Measurements from ENCODE around the gene HMCN2.
"Not testable (repeated sequence)": the region's sequence is repeated elsewhere in the genome, so short reads cannot be mapped to it uniquely, and the experiment has no call there.

Gene HMCN2

GRCh38 chr9:130276955-130277354, 11.4 kb downstream of the HMCN2 start:
- no peak overlapping the region for H3K4me3 ChIP-seq (ENCODE audit: low read depth, low read length)
- no peak for TF ChIP-seq CTCF (IDR thresholded peaks at IDR 0.05; ENCODE audit: low read depth, low read length)
- H3K9me3 ChIP-seq, result no peaks in the 10 kb centered on the region
- peaks cover under 1% of the 10 kb centered on the region; the same call in 1 of the 2 replicates for H3K4me1 ChIP-seq
- H3K27me3 ChIP-seq, result no peaks in the 10 kb centered on the region
- no peaks in the 10 kb centered on the region for H3K36me3 ChIP-seq
- no peak for DNase-seq

- not testable (repeated sequence) for H3K27me3 ChIP-seq; H3K4me1 ChIP-seq; H3K4me3 ChIP-seq (ENCODE audit: low read depth, low read length); H3K9me3 ChIP-seq; DNase-seq; H3K36me3 ChIP-seq
Observed at GRCh38 chr9:130277525-130277924, 12.0 kb downstream of the HMCN2 start.

- H3K36me3 ChIP-seq, result no peaks in the 10 kb centered on the region
- no peaks in the 10 kb centered on the region for H3K9me3 ChIP-seq
- DNase-seq, result peak; percentile 48
- no peak overlapping the region for H3K4me3 ChIP-seq (ENCODE audit: low read depth, low read length)
- TF ChIP-seq CTCF (IDR thresholded peaks at IDR 0.05; ENCODE audit: low read depth, low read length), result no peak
- H3K4me1 ChIP-seq, result peaks cover 10% of the 10 kb centered on the region
- no peaks in the 10 kb centered on the region for H3K27me3 ChIP-seq
Observed at GRCh38 chr9:130283539-130284248, 18.1 kb downstream of the HMCN2 start.

GRCh38 chr9:130284249-130284625, 18.7 kb downstream of the HMCN2 start:
- DNase-seq, result no peak
- peaks cover 15% of the 10 kb centered on the region for H3K4me1 ChIP-seq
- no peak for TF ChIP-seq CTCF (IDR thresholded peaks at IDR 0.05; ENCODE audit: low read depth, low read length)
- H3K27me3 ChIP-seq, result no peaks in the 10 kb centered on the region
- no peaks in the 10 kb centered on the region for H3K9me3 ChIP-seq
- no peaks in the 10 kb centered on the region for H3K36me3 ChIP-seq
- H3K4me3 ChIP-seq (ENCODE audit: low read depth, low read length), result no peak overlapping the region

GRCh38 chr9:130284690-130285089, 19.1 kb downstream of the HMCN2 start:
- TF ChIP-seq CTCF (IDR thresholded peaks at IDR 0.05; ENCODE audit: low read depth, low read length), result no peak
- Histone ChIP-seq H3K9me3 (no peaks in the 10 kb centered on the region), H3K36me3 (no peaks in the 10 kb centered on the region), H3K27me3 (no peaks in the 10 kb centered on the region), H3K4me3 (ENCODE audit: low read depth, low read length) (no peak overlapping the region), H3K4me1 (peaks cover 20% of the 10 kb centered on the region)
- no peak for DNase-seq

- H3K36me3 ChIP-seq, result no peaks in the 10 kb centered on the region
- DNase-seq, result no peak
- H3K4me3 ChIP-seq (ENCODE audit: low read depth, low read length), result no peak overlapping the region
- no peaks in the 10 kb centered on the region for H3K27me3 ChIP-seq
- H3K9me3 ChIP-seq, result no peaks in the 10 kb centered on the region
- peaks cover 21% of the 10 kb centered on the region for H3K4me1 ChIP-seq
- TF ChIP-seq CTCF (IDR thresholded peaks at IDR 0.05; ENCODE audit: low read depth, low read length), result no peak
Observed at GRCh38 chr9:130285271-130285670, 19.7 kb downstream of the HMCN2 start.

Data from BE2C (cell line).